NCI-H1930 (cell line): ENCODE measurements around the gene MYEOV.

Experiments used
- DNase-seq, 2 experiments: peaks; one replicate each; lab custom pipeline; 2025; lab: John Stamatoyannopoulos, UW

The MYEOV gene

GRCh38 chr11:69317401-69318092 lies 23.6 kb downstream of the MYEOV start:
- no peak for DNase-seq

- no peak for DNase-seq
These were observed 24.1 kb downstream of the MYEOV start for GRCh38 chr11:69318093-69318420.

- no peak for DNase-seq
These were observed 25.5 kb downstream of the MYEOV start for GRCh38 chr11:69319255-69320106.

- DNase-seq, result no peak
These were observed 26.4 kb downstream of the MYEOV start for GRCh38 chr11:69320326-69320725.

GRCh38 chr11:69320756-69321741 lies 27.1 kb downstream of the MYEOV start:
- no peak for DNase-seq

GRCh38 chr11:69321877-69322361 lies 28.0 kb downstream of the MYEOV start:
- DNase-seq, result no peak

GRCh38 chr11:69325446-69325845 lies 31.5 kb downstream of the MYEOV start:
- no peak for DNase-seq

- DNase-seq, result no peak
These were observed 32.8 kb downstream of the MYEOV start for GRCh38 chr11:69326622-69327219.

GRCh38 chr11:69327741-69328191 lies 33.8 kb downstream of the MYEOV start:
- no peak for DNase-seq

GRCh38 chr11:69328231-69328630 lies 34.3 kb downstream of the MYEOV start:
- no peak for DNase-seq

GRCh38 chr11:69329581-69329980 lies 35.6 kb downstream of the MYEOV start:
- no peak for DNase-seq

GRCh38 chr11:69330330-69330729 lies 36.4 kb downstream of the MYEOV start:
- no peak for DNase-seq

- DNase-seq, result no peak
These were observed 39.3 kb downstream of the MYEOV start for GRCh38 chr11:69333149-69333710.

- DNase-seq, result no peak
These were observed 39.9 kb downstream of the MYEOV start for GRCh38 chr11:69333879-69334278.

- DNase-seq, result no peak
These were observed 41.2 kb downstream of the MYEOV start for GRCh38 chr11:69335007-69335780.

- DNase-seq, result no peak
These were observed 41.9 kb downstream of the MYEOV start for GRCh38 chr11:69335781-69336405.

GRCh38 chr11:69337211-69337721 lies 43.3 kb downstream of the MYEOV start:
- no peak for DNase-seq

- no peak for DNase-seq
These were observed 45.2 kb downstream of the MYEOV start for GRCh38 chr11:69339041-69339733.

GRCh38 chr11:69339983-69340565 lies 46.1 kb downstream of the MYEOV start:
- no peak for DNase-seq
